Measurements from ENCODE around the gene CD8B.

DNA sequence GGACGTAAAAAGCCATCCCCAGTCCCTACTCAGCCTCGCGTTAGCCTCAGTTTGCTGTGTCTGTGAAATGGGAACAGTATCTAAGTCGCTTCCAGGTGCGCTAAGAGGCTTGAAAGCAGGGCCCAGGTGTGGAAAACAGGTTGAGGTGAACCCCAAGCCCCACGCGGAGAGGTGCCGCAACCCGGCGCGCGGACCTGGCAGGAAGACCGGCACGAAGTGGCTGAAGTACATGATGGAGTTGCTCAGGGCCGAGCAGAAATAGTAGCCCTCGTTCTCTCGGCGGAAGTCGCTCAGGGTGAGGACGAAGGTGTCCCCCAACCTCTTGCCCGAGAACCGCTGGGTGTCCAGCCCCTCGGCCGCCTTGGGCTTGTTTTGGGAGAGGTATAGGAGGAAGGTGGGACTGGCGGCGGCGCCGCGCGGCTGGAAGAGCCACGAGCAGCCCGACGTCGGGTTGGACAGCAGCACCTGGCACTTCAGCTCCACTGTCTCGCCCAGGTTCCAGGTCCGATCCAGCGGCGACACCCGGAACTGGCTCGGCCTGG is 71.5 kb downstream of the CD8B start:
- TF ChIP-seq, protein P1, sequence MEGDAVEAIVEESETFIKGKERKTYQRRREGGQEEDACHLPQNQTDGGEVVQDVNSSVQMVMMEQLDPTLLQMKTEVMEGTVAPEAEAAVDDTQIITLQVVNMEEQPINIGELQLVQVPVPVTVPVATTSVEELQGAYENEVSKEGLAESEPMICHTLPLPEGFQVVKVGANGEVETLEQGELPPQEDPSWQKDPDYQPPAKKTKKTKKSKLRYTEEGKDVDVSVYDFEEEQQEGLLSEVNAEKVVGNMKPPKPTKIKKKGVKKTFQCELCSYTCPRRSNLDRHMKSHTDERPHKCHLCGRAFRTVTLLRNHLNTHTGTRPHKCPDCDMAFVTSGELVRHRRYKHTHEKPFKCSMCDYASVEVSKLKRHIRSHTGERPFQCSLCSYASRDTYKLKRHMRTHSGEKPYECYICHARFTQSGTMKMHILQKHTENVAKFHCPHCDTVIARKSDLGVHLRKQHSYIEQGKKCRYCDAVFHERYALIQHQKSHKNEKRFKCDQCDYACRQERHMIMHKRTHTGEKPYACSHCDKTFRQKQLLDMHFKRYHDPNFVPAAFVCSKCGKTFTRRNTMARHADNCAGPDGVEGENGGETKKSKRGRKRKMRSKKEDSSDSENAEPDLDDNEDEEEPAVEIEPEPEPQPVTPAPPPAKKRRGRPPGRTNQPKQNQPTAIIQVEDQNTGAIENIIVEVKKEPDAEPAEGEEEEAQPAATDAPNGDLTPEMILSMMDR (IDR thresholded peaks at IDR 0.05), result no peak
- TF ChIP-seq POLR2A (IDR thresholded peaks at IDR 0.05) (no peak), EP300 (IDR thresholded peaks at IDR 0.05) (no peak)

All from tibial nerve (tissue), 4 donors.